Uterus (tissue), 2 donors: Measurements from ENCODE around the gene TANGO2.

Experiments used
- POLR2A ChIP-seq, 2 donors: fragments of 450-650 bp; IDR thresholded peaks; one replicate each; pipeline ENCODE4 v1.6.1; 2016; ENCODE audit warnings: antibody characterized with exemption in 2 of 2, mild to moderate bottlenecking in 1 of 2, moderate library complexity in 1 of 2
- TF ChIP-seq, protein P1 (sequence below), 4 experiments: fragments of 200-600 bp in 2 of 4; fragments of 450-650 bp in 2 of 4; sonication (generic) in 2 of 4; IDR thresholded peaks; one replicate each; pipeline ENCODE4 v1.5.1; 2016 to 2019; ENCODE audit warnings: antibody characterized with exemption in 4 of 4, mild to moderate bottlenecking in 2 of 4, moderate library complexity in 1 of 4

DNA sequence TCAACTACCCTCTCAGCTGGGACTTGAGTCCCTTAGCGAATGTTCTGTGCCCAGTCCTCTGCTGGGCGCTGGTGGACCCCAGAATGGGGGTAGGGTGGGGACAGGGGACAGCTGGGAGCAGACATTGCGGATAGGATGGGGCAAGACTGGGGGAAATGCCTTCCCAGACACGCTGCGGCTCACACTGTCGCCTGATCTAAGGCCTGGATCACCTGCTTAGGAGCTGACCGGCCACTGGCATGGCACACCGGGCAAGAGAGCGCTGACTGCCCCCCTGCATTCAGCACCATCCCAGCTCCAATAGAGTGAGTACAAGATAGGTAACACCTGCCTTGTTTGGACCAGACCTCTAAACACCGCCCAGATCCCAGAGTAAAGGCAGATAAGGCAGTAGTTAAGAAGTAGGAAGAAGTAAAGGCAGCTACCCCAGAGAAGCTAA, 5.7 kb upstream of the TANGO2 start:
- TF ChIP-seq, protein P1, sequence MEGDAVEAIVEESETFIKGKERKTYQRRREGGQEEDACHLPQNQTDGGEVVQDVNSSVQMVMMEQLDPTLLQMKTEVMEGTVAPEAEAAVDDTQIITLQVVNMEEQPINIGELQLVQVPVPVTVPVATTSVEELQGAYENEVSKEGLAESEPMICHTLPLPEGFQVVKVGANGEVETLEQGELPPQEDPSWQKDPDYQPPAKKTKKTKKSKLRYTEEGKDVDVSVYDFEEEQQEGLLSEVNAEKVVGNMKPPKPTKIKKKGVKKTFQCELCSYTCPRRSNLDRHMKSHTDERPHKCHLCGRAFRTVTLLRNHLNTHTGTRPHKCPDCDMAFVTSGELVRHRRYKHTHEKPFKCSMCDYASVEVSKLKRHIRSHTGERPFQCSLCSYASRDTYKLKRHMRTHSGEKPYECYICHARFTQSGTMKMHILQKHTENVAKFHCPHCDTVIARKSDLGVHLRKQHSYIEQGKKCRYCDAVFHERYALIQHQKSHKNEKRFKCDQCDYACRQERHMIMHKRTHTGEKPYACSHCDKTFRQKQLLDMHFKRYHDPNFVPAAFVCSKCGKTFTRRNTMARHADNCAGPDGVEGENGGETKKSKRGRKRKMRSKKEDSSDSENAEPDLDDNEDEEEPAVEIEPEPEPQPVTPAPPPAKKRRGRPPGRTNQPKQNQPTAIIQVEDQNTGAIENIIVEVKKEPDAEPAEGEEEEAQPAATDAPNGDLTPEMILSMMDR (IDR thresholded peaks at IDR 0.05), result no peak
- TF ChIP-seq POLR2A (IDR thresholded peaks at IDR 0.05), result no peak
